22Rv1 (cell line): ENCODE results near the gene MALSU1.

Experiments used
- H3K27ac ChIP-seq: fragments of 450-650 bp; 2 replicates; pipeline ENCODE4 v1.5.1; 2017
- ZFX ChIP-seq: fragments of 450-650 bp; IDR thresholded peaks from 2 replicates; pipeline ENCODE4 v1.6.1; 2017; ENCODE audit warnings: antibody characterized with exemption, borderline replicate concordance
- TF ChIP-seq, protein P1 (sequence below): fragments of 450-650 bp; IDR thresholded peaks from 2 replicates; pipeline ENCODE4 v1.5.1; 2017; ENCODE audit warnings: mild to moderate bottlenecking

Gene MALSU1

DNA sequence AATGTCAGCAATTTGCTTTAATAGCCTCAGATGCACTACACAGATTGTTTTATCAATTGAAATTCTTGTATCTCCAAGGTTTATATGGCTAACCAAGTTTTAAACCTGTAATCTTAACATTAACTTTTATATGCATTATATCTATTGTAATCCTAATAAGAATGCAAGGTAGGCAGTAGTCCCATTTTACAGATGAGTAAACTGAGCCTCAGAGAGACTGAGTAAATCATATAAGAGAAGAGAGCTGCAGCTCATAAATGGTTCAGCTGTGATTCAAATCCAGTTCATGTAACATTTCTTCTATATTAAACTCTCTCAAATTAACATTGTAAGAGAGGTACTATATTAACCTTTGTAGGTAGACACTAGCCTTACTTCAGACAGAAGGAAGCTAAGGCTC is 44.0 kb downstream of the MALSU1 start:
- H3K27ac ChIP-seq, result no peak overlapping the region

GRCh38 chr7:23343806-23344475 is 44.8 kb downstream of the MALSU1 start:
- TF ChIP-seq ZFX, result no peak
- TF ChIP-seq, protein P1, sequence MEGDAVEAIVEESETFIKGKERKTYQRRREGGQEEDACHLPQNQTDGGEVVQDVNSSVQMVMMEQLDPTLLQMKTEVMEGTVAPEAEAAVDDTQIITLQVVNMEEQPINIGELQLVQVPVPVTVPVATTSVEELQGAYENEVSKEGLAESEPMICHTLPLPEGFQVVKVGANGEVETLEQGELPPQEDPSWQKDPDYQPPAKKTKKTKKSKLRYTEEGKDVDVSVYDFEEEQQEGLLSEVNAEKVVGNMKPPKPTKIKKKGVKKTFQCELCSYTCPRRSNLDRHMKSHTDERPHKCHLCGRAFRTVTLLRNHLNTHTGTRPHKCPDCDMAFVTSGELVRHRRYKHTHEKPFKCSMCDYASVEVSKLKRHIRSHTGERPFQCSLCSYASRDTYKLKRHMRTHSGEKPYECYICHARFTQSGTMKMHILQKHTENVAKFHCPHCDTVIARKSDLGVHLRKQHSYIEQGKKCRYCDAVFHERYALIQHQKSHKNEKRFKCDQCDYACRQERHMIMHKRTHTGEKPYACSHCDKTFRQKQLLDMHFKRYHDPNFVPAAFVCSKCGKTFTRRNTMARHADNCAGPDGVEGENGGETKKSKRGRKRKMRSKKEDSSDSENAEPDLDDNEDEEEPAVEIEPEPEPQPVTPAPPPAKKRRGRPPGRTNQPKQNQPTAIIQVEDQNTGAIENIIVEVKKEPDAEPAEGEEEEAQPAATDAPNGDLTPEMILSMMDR, result no peak
- H3K27ac ChIP-seq, result no peak overlapping the region

More for the DNA sequence above, 44.0 kb downstream of the MALSU1 start:
- no peak for TF ChIP-seq ZFX
- TF ChIP-seq, protein P1, result no peak

DNA sequence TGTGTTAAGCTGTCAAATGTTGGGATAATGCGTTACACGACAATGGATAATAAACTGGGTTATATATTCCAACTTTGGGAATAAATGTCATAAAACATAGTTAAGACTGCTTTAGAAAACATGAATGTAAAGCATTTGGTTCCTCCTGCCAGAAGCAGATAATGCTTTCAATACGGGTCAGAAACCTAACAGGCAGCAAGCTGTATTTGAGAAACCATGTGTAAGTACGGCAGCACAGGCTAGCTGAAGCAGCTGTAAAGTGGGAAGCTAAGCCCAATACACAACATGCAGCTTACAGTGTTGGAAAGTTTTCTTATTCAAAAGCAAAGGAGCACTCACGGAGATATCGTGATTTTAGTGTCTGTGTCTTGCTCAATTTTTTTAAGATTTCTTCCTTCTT is 46.5 kb downstream of the MALSU1 start:
- no peak for TF ChIP-seq ZFX
- TF ChIP-seq, protein P1, result no peak
- H3K27ac ChIP-seq, result no peak overlapping the region

DNA sequence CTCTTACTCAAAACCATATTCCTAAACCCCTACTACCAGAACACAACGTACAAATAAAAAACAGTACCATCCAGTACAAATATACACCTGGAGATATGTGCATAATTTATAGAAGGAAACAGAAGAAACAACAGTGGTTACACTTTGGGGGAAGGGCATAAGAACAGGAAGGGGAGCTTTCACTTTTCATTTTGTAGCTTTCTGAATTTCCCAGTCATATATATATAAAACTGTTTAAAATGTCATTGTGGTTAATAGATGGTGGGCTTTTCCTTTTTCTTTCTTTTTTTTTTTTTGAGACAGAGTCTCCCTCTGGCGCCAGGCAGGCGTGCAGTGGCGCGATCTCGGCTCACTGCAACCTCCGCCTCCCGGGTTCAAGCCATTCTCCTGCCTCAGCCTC is 47.2 kb downstream of the MALSU1 start:
- H3K27ac ChIP-seq, result no peak overlapping the region
- TF ChIP-seq, protein P1, result no peak

- TF ChIP-seq, protein P1, result no peak
- TF ChIP-seq ZFX, result no peak
- no peak overlapping the region for H3K27ac ChIP-seq
Observed at GRCh38 chr7:23347033-23347681, 48.0 kb downstream of the MALSU1 start.

DNA sequence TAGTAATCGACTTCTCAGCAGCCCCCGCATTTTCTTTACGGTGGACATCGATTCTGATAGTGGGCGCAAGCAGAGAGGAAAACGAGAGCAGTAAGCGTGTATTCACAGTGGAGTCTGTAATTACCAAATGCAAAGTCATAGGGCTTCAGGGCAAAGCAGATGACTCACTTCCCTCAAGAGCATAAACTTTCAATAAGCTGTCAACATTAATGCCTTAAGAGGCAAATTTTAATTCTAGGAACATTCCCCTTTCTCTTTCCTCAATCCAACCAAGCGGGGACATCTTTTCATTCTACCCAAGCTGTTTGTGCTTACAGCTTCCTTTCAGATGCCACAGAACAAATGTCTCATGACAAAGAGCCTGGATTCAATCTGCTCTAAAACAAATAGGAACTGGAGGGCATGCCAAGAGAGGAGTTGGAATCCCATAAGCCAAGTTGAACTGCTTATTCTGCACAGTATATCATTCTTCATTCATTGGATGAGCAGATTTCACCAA is 48.6 kb downstream of the MALSU1 start:
- TF ChIP-seq ZFX, result no peak
- TF ChIP-seq, protein P1, result no peak
- H3K27ac ChIP-seq, result no peak overlapping the region

- TF ChIP-seq ZFX, result no peak
- TF ChIP-seq, protein P1, result no peak
- no peak overlapping the region for H3K27ac ChIP-seq
Observed at GRCh38 chr7:23349484-23350157, 50.5 kb downstream of the MALSU1 start.
